Peyer's patch (tissue), 4 donors: ENCODE measurements around the gene DESI2.

Experiments
- POLR2A ChIP-seq, 2 donors: fragments of 450-650 bp; IDR thresholded peaks; one replicate each; pipeline ENCODE4 v1.5.1; 2017; ENCODE audit warnings: antibody characterized with exemption in 2 of 2, mild to moderate bottlenecking in 2 of 2, moderate library complexity in 2 of 2
- TF ChIP-seq, protein P1 (sequence below), 6 experiments: fragments of 450-650 bp in 4 of 6; fragments of 200-600 bp in 2 of 6; sonication (generic) in 1 of 6; IDR thresholded peaks; one replicate each; pipeline ENCODE4 v1.5.1; 2017 to 2019; ENCODE audit warnings: antibody characterized with exemption in 6 of 6, mild to moderate bottlenecking in 3 of 6, moderate library complexity in 1 of 6

DNA sequence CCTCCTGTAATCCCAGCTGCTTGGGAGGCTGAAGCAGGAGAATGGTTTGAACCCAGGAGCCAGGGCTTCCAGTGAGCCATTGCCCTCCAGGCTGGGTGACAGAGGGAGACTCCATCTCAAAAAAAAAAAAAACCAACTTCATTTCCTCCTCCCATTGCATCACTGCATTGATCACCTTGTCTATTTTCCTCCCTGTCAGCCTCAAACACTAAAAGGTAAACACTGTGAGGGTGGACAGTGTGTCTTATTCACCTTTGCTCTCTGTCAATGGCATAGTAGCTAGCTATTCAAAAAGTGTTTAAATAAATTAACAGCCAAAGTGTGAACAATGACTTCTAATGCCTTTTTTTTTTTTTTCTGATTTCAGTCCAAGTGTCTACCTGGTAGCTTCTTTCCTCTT lies 13.4 kb upstream of the DESI2 start:
- TF ChIP-seq, protein P1, sequence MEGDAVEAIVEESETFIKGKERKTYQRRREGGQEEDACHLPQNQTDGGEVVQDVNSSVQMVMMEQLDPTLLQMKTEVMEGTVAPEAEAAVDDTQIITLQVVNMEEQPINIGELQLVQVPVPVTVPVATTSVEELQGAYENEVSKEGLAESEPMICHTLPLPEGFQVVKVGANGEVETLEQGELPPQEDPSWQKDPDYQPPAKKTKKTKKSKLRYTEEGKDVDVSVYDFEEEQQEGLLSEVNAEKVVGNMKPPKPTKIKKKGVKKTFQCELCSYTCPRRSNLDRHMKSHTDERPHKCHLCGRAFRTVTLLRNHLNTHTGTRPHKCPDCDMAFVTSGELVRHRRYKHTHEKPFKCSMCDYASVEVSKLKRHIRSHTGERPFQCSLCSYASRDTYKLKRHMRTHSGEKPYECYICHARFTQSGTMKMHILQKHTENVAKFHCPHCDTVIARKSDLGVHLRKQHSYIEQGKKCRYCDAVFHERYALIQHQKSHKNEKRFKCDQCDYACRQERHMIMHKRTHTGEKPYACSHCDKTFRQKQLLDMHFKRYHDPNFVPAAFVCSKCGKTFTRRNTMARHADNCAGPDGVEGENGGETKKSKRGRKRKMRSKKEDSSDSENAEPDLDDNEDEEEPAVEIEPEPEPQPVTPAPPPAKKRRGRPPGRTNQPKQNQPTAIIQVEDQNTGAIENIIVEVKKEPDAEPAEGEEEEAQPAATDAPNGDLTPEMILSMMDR (IDR thresholded peaks at IDR 0.05): no peak
- TF ChIP-seq POLR2A (IDR thresholded peaks at IDR 0.05): no peak
